OCI-LY7 (cell line): ENCODE measurements around the gene RNF144B. TPM values are rescaled to one million over a fixed set of nuclear protein-coding genes. Genes with fewer than 3 reads are reported as not detected.

Source experiments
- BruUV-seq: library from RNA; stranded (reverse); fragments of 400-500 nt; replicated peaks from 2 replicates; lab custom pipeline; 2021; lab: Mats Ljungman, UMichigan
- CTCF ChIA-PET: fragments of 300-600 bp; sonication (Branson Sonifier 250); formaldehyde crosslinking; loops from one replicate; lab custom pipeline; 2022; ENCODE audit warnings: antibody characterized with exemption; ENCODE audit not compliant: unreplicated experiment; lab: Charles Lee
- POLR2A ChIA-PET: fragments of 300-600 bp; sonication (Branson Sonifier 250); formaldehyde crosslinking; loops from one replicate; lab custom pipeline; 2022; ENCODE audit warnings: antibody characterized with exemption; lab: Charles Lee
- DNase-seq: peaks from one replicate; pipeline ENCODE4 v3.0.0-alpha.2; 2015; ENCODE audit warnings: low spot score
- H2AFZ ChIP-seq: fragments of 200-600 bp; sonication (generic), shearing (Covaris generic); 2 replicates; pipeline ENCODE4 v1.6.1; 2014; ENCODE audit warnings: mild to moderate bottlenecking, antibody characterized with exemption, low read length, moderate library complexity
- H3K27ac ChIP-seq: fragments of 200-600 bp; sonication (generic); 2 replicates; pipeline ENCODE4 v1.5.1; 2014; ENCODE audit warnings: mixed run types, low read depth, mild to moderate bottlenecking, moderate library complexity, low read length, inconsistent platforms; ENCODE audit not compliant: poor library complexity, severe bottlenecking
- H3K36me3 ChIP-seq: fragments of 200-600 bp; sonication (generic); 2 replicates; pipeline ENCODE4 v1.6.1; 2014; ENCODE audit warnings: mild to moderate bottlenecking, antibody characterized with exemption, low read length, moderate library complexity, mixed read lengths; ENCODE audit not compliant: insufficient read depth
- H3K4me1 ChIP-seq: fragments of 200-600 bp; sonication (generic); 2 replicates; pipeline ENCODE4 v1.5.1; 2014; ENCODE audit warnings: mild to moderate bottlenecking, low read length; ENCODE audit not compliant: insufficient read depth, poor library complexity, severe bottlenecking
- H3K4me2 ChIP-seq: fragments of 200-600 bp; sonication (generic); 2 replicates; pipeline ENCODE4 v1.6.1; 2014; ENCODE audit warnings: mild to moderate bottlenecking, low read length
- H3K4me3 ChIP-seq: fragments of 200-600 bp; sonication (generic); 2 replicates; pipeline ENCODE4 v1.5.1; 2014; ENCODE audit warnings: mild to moderate bottlenecking, low read depth, low read length; ENCODE audit not compliant: poor library complexity, severe bottlenecking
- H3K79me2 ChIP-seq: fragments of 200-600 bp; sonication (generic); 2 replicates; pipeline ENCODE4 v1.6.1; 2016; ENCODE audit warnings: low read depth, mild to moderate bottlenecking, low read length, moderate library complexity, mixed read lengths; ENCODE audit not compliant: insufficient read depth
- H3K9me2 ChIP-seq: fragments of 200-600 bp; sonication (generic); 2 replicates; pipeline ENCODE4 v1.6.1; 2016; ENCODE audit warnings: mild to moderate bottlenecking, low read length, mixed read lengths; ENCODE audit not compliant: insufficient read depth
- H3K9me3 ChIP-seq: fragments of 200-600 bp; sonication (generic); 2 replicates; pipeline ENCODE4 v1.6.1; 2014; ENCODE audit warnings: mild to moderate bottlenecking, mixed run types, low read length, mixed read lengths
- H4K20me1 ChIP-seq: fragments of 200-600 bp; sonication (generic); 2 replicates; pipeline ENCODE4 v1.6.1; 2014; ENCODE audit warnings: mild to moderate bottlenecking, antibody characterized with exemption, low read length, moderate library complexity, mixed read lengths; ENCODE audit not compliant: insufficient read depth
- EZH2phosphoT487 ChIP-seq: fragments of 200-600 bp; sonication (generic); IDR thresholded peaks from 2 replicates; pipeline ENCODE4 v1.6.1; 2018; ENCODE audit warnings: low read depth, borderline replicate concordance, mild to moderate bottlenecking, mixed run types, antibody characterized with exemption, low read length, moderate library complexity, mixed read lengths
- intact Hi-C: fragments of 100-400 bp; cut with micrococcal nuclease; formaldehyde crosslinking; loops from one replicate; pipeline ENCODE4 v1.10.0; 2022; ENCODE audit not compliant: unreplicated experiment
- total RNA-seq, 2 experiments: library from RNA; depleted of rRNA in 1 of 2; stranded (reverse); fragments of >200 nt in 1 of 2; shearing (Covaris generic) in 1 of 2; gene quantifications; 2 replicates each; pipeline ENCODE4 v1.2.3, GENCODE V29; 2014 to 2022
- TF ChIP-seq, protein P1 (sequence below): fragments of 200-600 bp; sonication (generic); conservative IDR thresholded peaks from 2 replicates; pipeline ENCODE4 v1.5.1; 2014; ENCODE audit warnings: mild to moderate bottlenecking, antibody characterized with exemption, low read length, moderate library complexity, mixed read lengths

Gene RNF144B
- total RNA-seq, 2 experiments from 2014 or later: 83.4 to 151 TPM

GRCh38 chr6:18388942-18389341, 1.8 kb downstream of the RNF144B start:
- peaks cover 83% of the 10 kb centered on the region for H3K79me2 ChIP-seq
- peak overlapping the region; percentile 75 for H3K27ac ChIP-seq
- no peaks in the 10 kb centered on the region for H3K9me2 ChIP-seq
- peak overlapping the region; percentile 94 for H3K4me2 ChIP-seq
- peaks cover 13% of the 10 kb centered on the region; the same call in 1 of the 2 replicates for H3K9me3 ChIP-seq
- CTCF ChIA-PET: no interaction called here
- H2AFZ ChIP-seq: no peak overlapping the region
- H3K4me3 ChIP-seq: peak overlapping the region; percentile 98
- no TSS peak for BruUV-seq
- POLR2A ChIA-PET: interaction anchor here (0.5 to 7.3 kb wide), 13 partner anchors 11 to 130 kb away, joined by 3 to 160 read pairs (median 4); no protein-coding TSS in a partner anchor
- intact Hi-C loops: no loop called here
- TF ChIP-seq EZH2phosphoT487: no peak
- TF ChIP-seq, protein P1, sequence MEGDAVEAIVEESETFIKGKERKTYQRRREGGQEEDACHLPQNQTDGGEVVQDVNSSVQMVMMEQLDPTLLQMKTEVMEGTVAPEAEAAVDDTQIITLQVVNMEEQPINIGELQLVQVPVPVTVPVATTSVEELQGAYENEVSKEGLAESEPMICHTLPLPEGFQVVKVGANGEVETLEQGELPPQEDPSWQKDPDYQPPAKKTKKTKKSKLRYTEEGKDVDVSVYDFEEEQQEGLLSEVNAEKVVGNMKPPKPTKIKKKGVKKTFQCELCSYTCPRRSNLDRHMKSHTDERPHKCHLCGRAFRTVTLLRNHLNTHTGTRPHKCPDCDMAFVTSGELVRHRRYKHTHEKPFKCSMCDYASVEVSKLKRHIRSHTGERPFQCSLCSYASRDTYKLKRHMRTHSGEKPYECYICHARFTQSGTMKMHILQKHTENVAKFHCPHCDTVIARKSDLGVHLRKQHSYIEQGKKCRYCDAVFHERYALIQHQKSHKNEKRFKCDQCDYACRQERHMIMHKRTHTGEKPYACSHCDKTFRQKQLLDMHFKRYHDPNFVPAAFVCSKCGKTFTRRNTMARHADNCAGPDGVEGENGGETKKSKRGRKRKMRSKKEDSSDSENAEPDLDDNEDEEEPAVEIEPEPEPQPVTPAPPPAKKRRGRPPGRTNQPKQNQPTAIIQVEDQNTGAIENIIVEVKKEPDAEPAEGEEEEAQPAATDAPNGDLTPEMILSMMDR: no peak
- H4K20me1 ChIP-seq: peaks cover 20% of the 10 kb centered on the region; the same call in 1 of the 2 replicates
- peak; percentile 20 for DNase-seq
- H3K4me1 ChIP-seq: peaks cover 60% of the 10 kb centered on the region
- peaks cover 68% of the 10 kb centered on the region for H3K36me3 ChIP-seq

DNA sequence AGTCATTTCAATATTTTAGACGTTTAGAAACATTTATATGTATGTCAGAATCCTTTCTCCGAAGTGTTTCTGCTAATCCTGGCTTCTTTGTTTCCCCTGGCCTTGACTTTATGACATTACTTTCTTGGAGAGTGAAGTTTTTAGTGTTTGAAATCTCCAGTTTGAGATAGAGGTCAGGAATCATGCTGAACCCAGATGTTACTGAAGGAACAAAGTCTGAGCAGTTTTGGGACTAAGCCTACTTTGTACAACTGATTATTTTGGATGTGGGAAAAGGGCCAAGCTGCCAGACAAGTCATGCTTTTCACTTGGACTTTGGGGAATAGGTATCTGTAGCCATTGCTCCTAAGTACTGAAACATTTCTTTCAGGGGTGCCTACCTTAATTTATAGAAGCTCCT, 2.3 kb downstream of the RNF144B start:
- Histone ChIP-seq H3K4me2 (peak overlapping the region; percentile 94), H3K79me2 (peaks cover 88% of the 10 kb centered on the region), H2AFZ (no peak overlapping the region), H3K4me1 (peaks cover 60% of the 10 kb centered on the region), H4K20me1 (peaks cover 20% of the 10 kb centered on the region; the same call in 1 of the 2 replicates), H3K9me3 (peaks cover 10% of the 10 kb centered on the region; the same call in 1 of the 2 replicates), H3K36me3 (peaks cover 69% of the 10 kb centered on the region), H3K4me3 (peak overlapping the region; percentile 98), H3K9me2 (no peaks in the 10 kb centered on the region), H3K27ac (peak overlapping the region; percentile 75)
- TSS peak; percentile 59 for BruUV-seq
- no peak for DNase-seq
- intact Hi-C loops: no loop called here
- TF ChIP-seq, protein P1: no peak
- no peak for TF ChIP-seq EZH2phosphoT487
- ChIA-PET CTCF (no interaction called here), POLR2A (interaction anchor here (0.5 to 7.3 kb wide), 16 partner anchors 7 to 1419 kb away, joined by 3 to 160 read pairs (median 3); no protein-coding TSS in a partner anchor)

GRCh38 chr6:18390476-18390875, 3.3 kb downstream of the RNF144B start:
- peaks cover 60% of the 10 kb centered on the region for H3K4me1 ChIP-seq
- H3K9me2 ChIP-seq: no peaks in the 10 kb centered on the region
- H3K9me3 ChIP-seq: no peaks in the 10 kb centered on the region; the same call in 1 of the 2 replicates
- BruUV-seq: no TSS peak
- no peak for TF ChIP-seq EZH2phosphoT487
- TF ChIP-seq, protein P1: no peak
- H4K20me1 ChIP-seq: peaks cover 23% of the 10 kb centered on the region; the same call in 1 of the 2 replicates
- H3K27ac ChIP-seq: peak overlapping the region; percentile 75
- peak overlapping the region; percentile 98 for H3K4me3 ChIP-seq
- H2AFZ ChIP-seq: no peak overlapping the region
- CTCF ChIA-PET: interaction anchor here (0.5 to 1.4 kb wide), 3 partner anchors 12 to 113 kb away, joined by 3 to 5 read pairs (median 3); no protein-coding TSS in a partner anchor
- H3K36me3 ChIP-seq: peaks cover 79% of the 10 kb centered on the region
- peak overlapping the region; percentile 94 for H3K4me2 ChIP-seq
- peaks cover 98% of the 10 kb centered on the region for H3K79me2 ChIP-seq
- intact Hi-C loops: loop anchor here (5.0 kb wide), 1 partner anchor 233 kb away; the partner anchor contains the start of genes KDM1B and TPMT
- peak; percentile 32 for DNase-seq
- POLR2A ChIA-PET: interaction anchor here (0.6 to 7.3 kb wide), 11 partner anchors 8 to 67 kb away, joined by 3 to 160 read pairs (median 6); no protein-coding TSS in a partner anchor
